ENCODE data around the gene PPP3R1. TPM values are rescaled to one million over a fixed set of nuclear protein-coding genes. Genes with fewer than 3 reads are reported as not detected.
"Not testable (repeated sequence)": the region's sequence is repeated elsewhere in the genome, so short reads cannot be mapped to it uniquely, and the experiment has no call there.

The PPP3R1 gene
- total RNA-seq, 1 experiment from 2014 or later, result 70.9 TPM

- Mint-ChIP-seq H3K4me3 (ENCODE audit: unreplicated experiment) (no peak overlapping the region), H3K27me3 (ENCODE audit: insufficient read depth, unreplicated experiment) (no peaks in the 10 kb centered on the region), H3K9me3 (ENCODE audit: unreplicated experiment) (no peaks in the 10 kb centered on the region), H3K4me1 (ENCODE audit: low read depth, unreplicated experiment) (no peaks in the 10 kb centered on the region), H3K36me3 (ENCODE audit: insufficient read depth, unreplicated experiment) (peaks cover 21% of the 10 kb centered on the region), H3K27ac (ENCODE audit: unreplicated experiment) (no peak overlapping the region)
- Histone ChIP-seq H3K9me3 (no peaks in the 10 kb centered on the region), H3K4me3 (ENCODE audit: low read depth, low read length) (no peak overlapping the region), H3K36me3 (ENCODE audit: control insufficient read depth, insufficient read depth, low read length) (peaks cover 4% of the 10 kb centered on the region), H3K27me3 (replicated peaks; ENCODE audit: control insufficient read depth, insufficient read depth, low read length) (no peaks in the 10 kb centered on the region), H3K4me1 (no peaks in the 10 kb centered on the region)
- BruUV-seq (replicated peaks), result no TSS peak
- POLR2A ChIA-PET, result no interaction called here
- intact Hi-C loops (cut with micrococcal nuclease; ENCODE audit: unreplicated experiment), result no loop called here
- no peak for TF ChIP-seq CTCF (IDR thresholded peaks at IDR 0.05; ENCODE audit: insufficient read depth in 1 of 2, low read depth in 1 of 2, low read length in 1 of 2, severe bottlenecking in 1 of 2, unreplicated experiment in 1 of 2)
- CTCF ChIA-PET, result no interaction called here
- DNase-seq, result no peak
Observed at GRCh38 chr2:68176657-68177056, 75.7 kb downstream of the PPP3R1 start.

- DNase-seq; H3K27me3 Mint-ChIP-seq (ENCODE audit: insufficient read depth, unreplicated experiment); H3K9me3 Mint-ChIP-seq (ENCODE audit: unreplicated experiment); H3K4me1 Mint-ChIP-seq (ENCODE audit: low read depth, unreplicated experiment); H3K27me3 ChIP-seq (replicated peaks; ENCODE audit: control insufficient read depth, insufficient read depth, low read length); H3K4me3 Mint-ChIP-seq (ENCODE audit: unreplicated experiment); BruUV-seq (replicated peaks); CTCF ChIA-PET; H3K4me1 ChIP-seq; H3K27ac Mint-ChIP-seq (ENCODE audit: unreplicated experiment); intact Hi-C loops (cut with micrococcal nuclease; ENCODE audit: unreplicated experiment); H3K9me3 ChIP-seq; H3K4me3 ChIP-seq (ENCODE audit: low read depth, low read length); H3K36me3 ChIP-seq (ENCODE audit: control insufficient read depth, insufficient read depth, low read length): not testable (repeated sequence)
- POLR2A ChIA-PET, result interaction anchor here (0.8 kb wide), 1 partner anchor 376 kb away, joined by 3 read pairs; no protein-coding TSS in a partner anchor
- peaks cover 15% of the 10 kb centered on the region for H3K36me3 Mint-ChIP-seq (ENCODE audit: insufficient read depth, unreplicated experiment)
Observed at GRCh38 chr2:68175210-68175609, 77.1 kb downstream of the PPP3R1 start.

GRCh38 chr2:68172990-68173700 is 79.2 kb downstream of the PPP3R1 start:
- TF ChIP-seq CTCF (IDR thresholded peaks at IDR 0.05; ENCODE audit: insufficient read depth in 1 of 2, low read depth in 1 of 2, low read length in 1 of 2, severe bottlenecking in 1 of 2, unreplicated experiment in 1 of 2), result no peak
- DNase-seq, result no peak
- Histone ChIP-seq H3K4me3 (ENCODE audit: low read depth, low read length) (no peak overlapping the region), H3K4me1 (no peaks in the 10 kb centered on the region), H3K27me3 (replicated peaks; ENCODE audit: control insufficient read depth, insufficient read depth, low read length) (no peaks in the 10 kb centered on the region), H3K9me3 (no peaks in the 10 kb centered on the region), H3K36me3 (ENCODE audit: control insufficient read depth, insufficient read depth, low read length) (peaks cover 5% of the 10 kb centered on the region)
- CTCF ChIA-PET, result interaction anchor here (0.7 kb wide), 1 partner anchor 557 kb away, joined by 8 read pairs; no protein-coding TSS in a partner anchor
- Mint-ChIP-seq H3K27me3 (ENCODE audit: insufficient read depth, unreplicated experiment) (no peaks in the 10 kb centered on the region), H3K27ac (ENCODE audit: unreplicated experiment) (no peak overlapping the region), H3K36me3 (ENCODE audit: insufficient read depth, unreplicated experiment) (peaks cover 14% of the 10 kb centered on the region), H3K4me3 (ENCODE audit: unreplicated experiment) (no peak overlapping the region), H3K9me3 (ENCODE audit: unreplicated experiment) (no peaks in the 10 kb centered on the region), H3K4me1 (ENCODE audit: low read depth, unreplicated experiment) (no peaks in the 10 kb centered on the region)
- intact Hi-C loops (cut with micrococcal nuclease; ENCODE audit: unreplicated experiment), result no loop called here
- no TSS peak for BruUV-seq (replicated peaks)
- POLR2A ChIA-PET, result no interaction called here
